Suprapubic skin (tissue), 4 donors: Measurements from ENCODE around the gene CALCOCO2.

ENCODE experiments used
- POLR2A ChIP-seq, 2 donors: fragments of 450-650 bp; IDR thresholded peaks; one replicate each; pipeline ENCODE4 v1.6.1; 2017; ENCODE audit warnings: antibody characterized with exemption in 2 of 2, mild to moderate bottlenecking in 2 of 2, moderate library complexity in 2 of 2
- POLR2AphosphoS5 ChIP-seq, 3 donors: sonication (generic); formaldehyde crosslinking; IDR thresholded peaks; one replicate each; pipeline ENCODE4 v1.6.1; 2017; ENCODE audit warnings: antibody characterized with exemption in 3 of 3
- TF ChIP-seq, protein P1 (sequence below), 2 donors: fragments of 200-600 bp in 1 of 2; fragments of 450-650 bp in 1 of 2; sonication (generic) in 1 of 2; IDR thresholded peaks; one replicate each; pipeline ENCODE4 v1.5.1; 2016 to 2019; ENCODE audit warnings: antibody characterized with exemption in 2 of 2, mild to moderate bottlenecking in 1 of 2, moderate library complexity in 1 of 2

DNA sequence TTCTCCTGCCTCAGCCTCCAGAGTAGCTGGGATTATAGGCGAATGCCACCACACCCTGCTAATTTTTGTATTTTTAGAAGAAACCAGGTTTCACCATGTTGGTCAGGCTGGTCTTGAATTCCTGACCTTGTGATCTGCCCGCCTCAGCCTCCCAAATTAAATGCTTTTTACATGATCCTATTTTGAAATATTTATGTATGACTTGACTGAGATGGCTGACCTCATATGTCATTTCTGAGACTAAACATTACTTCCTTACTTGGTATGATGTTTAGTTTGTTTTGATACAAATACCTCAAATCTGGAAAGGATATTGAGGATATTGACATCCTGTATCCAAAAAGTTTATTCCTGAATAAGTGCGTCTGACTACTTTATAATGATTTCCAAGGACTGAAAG is 11.9 kb downstream of the CALCOCO2 start:
- TF ChIP-seq, protein P1, sequence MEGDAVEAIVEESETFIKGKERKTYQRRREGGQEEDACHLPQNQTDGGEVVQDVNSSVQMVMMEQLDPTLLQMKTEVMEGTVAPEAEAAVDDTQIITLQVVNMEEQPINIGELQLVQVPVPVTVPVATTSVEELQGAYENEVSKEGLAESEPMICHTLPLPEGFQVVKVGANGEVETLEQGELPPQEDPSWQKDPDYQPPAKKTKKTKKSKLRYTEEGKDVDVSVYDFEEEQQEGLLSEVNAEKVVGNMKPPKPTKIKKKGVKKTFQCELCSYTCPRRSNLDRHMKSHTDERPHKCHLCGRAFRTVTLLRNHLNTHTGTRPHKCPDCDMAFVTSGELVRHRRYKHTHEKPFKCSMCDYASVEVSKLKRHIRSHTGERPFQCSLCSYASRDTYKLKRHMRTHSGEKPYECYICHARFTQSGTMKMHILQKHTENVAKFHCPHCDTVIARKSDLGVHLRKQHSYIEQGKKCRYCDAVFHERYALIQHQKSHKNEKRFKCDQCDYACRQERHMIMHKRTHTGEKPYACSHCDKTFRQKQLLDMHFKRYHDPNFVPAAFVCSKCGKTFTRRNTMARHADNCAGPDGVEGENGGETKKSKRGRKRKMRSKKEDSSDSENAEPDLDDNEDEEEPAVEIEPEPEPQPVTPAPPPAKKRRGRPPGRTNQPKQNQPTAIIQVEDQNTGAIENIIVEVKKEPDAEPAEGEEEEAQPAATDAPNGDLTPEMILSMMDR (IDR thresholded peaks at IDR 0.05) = no peak
- no peak for TF ChIP-seq POLR2A (IDR thresholded peaks at IDR 0.05)
- TF ChIP-seq POLR2AphosphoS5 (IDR thresholded peaks at IDR 0.05) = no peak
